HEK293 (cell line): ENCODE data around the gene BCAS3.
"Not testable (repeated sequence)": the region's sequence is repeated elsewhere in the genome, so short reads cannot be mapped to it uniquely, and the experiment has no call there.

Experiments used
- CTCF ChIA-PET: fragments of 350-600 bp; formaldehyde crosslinking; extraction: SDS; loops from one replicate; lab custom pipeline; 2021; ENCODE audit warnings: antibody characterized with exemption; lab: Yijun Ruan, JAX
- POLR2A ChIA-PET: fragments of 300-600 bp; formaldehyde crosslinking; extraction: SDS; loops from one replicate; lab custom pipeline; 2020; ENCODE audit warnings: antibody characterized with exemption, inconsistent platforms; lab: Yijun Ruan, JAX
- H3K27ac ChIP-seq: fragments of 200-500 bp; sonication (Bioruptor generic); 2 replicates; pipeline ENCODE4 v1.5.1; 2014; ENCODE audit warnings: low read depth, low read length, control low read depth, inconsistent platforms; ENCODE audit errors: extremely low read depth
- H3K36me3 ChIP-seq, 2 experiments: fragments of 200-500 bp in 1 of 2; sonication (Bioruptor generic) in 1 of 2; 1 replicate in 1 of 2; 2 replicates in 1 of 2; pipeline ENCODE4 v1.5.1; 2014 to 2017; ENCODE audit warnings: inconsistent platforms in 2 of 2, low read length in 2 of 2; ENCODE audit not compliant: control insufficient read depth in 2 of 2, insufficient read depth in 1 of 2
- H3K4me1 ChIP-seq: fragments of 200-500 bp; sonication (Bioruptor generic); 2 replicates; pipeline ENCODE4 v1.5.1; 2014; ENCODE audit warnings: mild to moderate bottlenecking, low read length, inconsistent platforms; ENCODE audit not compliant: control insufficient read depth, insufficient read depth
- H3K4me3 ChIP-seq: 2 replicates; pipeline ENCODE4 v1.5.1; 2011; ENCODE audit warnings: low read depth, mild to moderate bottlenecking, control low read depth, low read length, moderate library complexity
- H3K9me3 ChIP-seq: fragments of 200-500 bp; sonication (Bioruptor generic); 2 replicates; pipeline ENCODE4 v1.5.1; 2014; ENCODE audit warnings: low read depth, low read length, inconsistent platforms; ENCODE audit not compliant: control insufficient read depth, insufficient read depth
- CTCF ChIP-seq: fragments of 450-650 bp; formaldehyde crosslinking; IDR thresholded peaks from 2 replicates; pipeline ENCODE4 v1.5.1; 2016; ENCODE audit warnings: missing biosample characterization, missing genetic modification characterization
- HOXD13 ChIP-seq: sonication (generic); formaldehyde crosslinking; IDR thresholded peaks from 2 replicates; pipeline ENCODE4 v1.8.0; 2022; ENCODE audit warnings: missing genetic modification reagents, borderline replicate concordance
- KLF10 ChIP-seq: fragments of 450-650 bp; IDR thresholded peaks from 2 replicates; pipeline ENCODE4 v1.5.1; 2018; ENCODE audit warnings: missing biosample characterization, mild to moderate bottlenecking, missing genetic modification characterization
- PRDM10 ChIP-seq: fragments of 450-650 bp; formaldehyde crosslinking; IDR thresholded peaks from 2 replicates; pipeline ENCODE4 v1.5.1; 2016; ENCODE audit warnings: missing biosample characterization, missing genetic modification characterization
- ZNF133 ChIP-seq: fragments of 450-650 bp; formaldehyde crosslinking; IDR thresholded peaks from 2 replicates; pipeline ENCODE4 v1.5.1; 2016; ENCODE audit warnings: missing biosample characterization, missing genetic modification characterization
- ZNF146 ChIP-seq: fragments of 450-650 bp; formaldehyde crosslinking; IDR thresholded peaks from 2 replicates; pipeline ENCODE4 v1.5.1; 2016; ENCODE audit warnings: missing biosample characterization, missing genetic modification characterization
- ZNF221 ChIP-seq: fragments of 450-650 bp; formaldehyde crosslinking; IDR thresholded peaks from 2 replicates; pipeline ENCODE4 v1.5.1; 2017; ENCODE audit warnings: missing biosample characterization, missing genetic modification characterization, borderline replicate concordance
- ZNF248 ChIP-seq: fragments of 450-650 bp; formaldehyde crosslinking; IDR thresholded peaks from 2 replicates; pipeline ENCODE4 v1.5.1; 2017; ENCODE audit warnings: missing biosample characterization, missing genetic modification characterization
- ZNF280C ChIP-seq: fragments of 450-650 bp; formaldehyde crosslinking; IDR thresholded peaks from 2 replicates; pipeline ENCODE4 v1.5.1; 2016; ENCODE audit warnings: missing biosample characterization, missing genetic modification characterization
- ZNF292 ChIP-seq: fragments of 450-650 bp; formaldehyde crosslinking; IDR thresholded peaks from 2 replicates; pipeline ENCODE4 v1.5.1; 2016; ENCODE audit warnings: low read depth, missing biosample characterization, missing genetic modification characterization, borderline replicate concordance
- ZNF341 ChIP-seq: fragments of 450-650 bp; formaldehyde crosslinking; IDR thresholded peaks from 2 replicates; pipeline ENCODE4; 2016; ENCODE audit warnings: low read depth, missing biosample characterization, missing genetic modification characterization
- ZSCAN4 ChIP-seq: fragments of 450-650 bp; formaldehyde crosslinking; IDR thresholded peaks from 2 replicates; pipeline ENCODE4 v1.5.1; 2017; ENCODE audit warnings: missing biosample characterization, missing genetic modification characterization

BCAS3 gene

GRCh38 chr17:60759756-60760155 lies 82.1 kb downstream of the BCAS3 start:
- CTCF ChIA-PET = interaction anchor here (0.6 kb wide), 1 partner anchor 657 kb away, joined by 4 read pairs; no protein-coding TSS in a partner anchor
- peaks cover 3% of the 10 kb centered on the region; the same call in 1 of the 2 replicates for H3K9me3 ChIP-seq
- H3K27ac ChIP-seq = no peak overlapping the region
- POLR2A ChIA-PET = no interaction called here
- no peaks in the 10 kb centered on the region for H3K4me1 ChIP-seq
- no peak for TF ChIP-seq ZNF221 (tag by site-specific recombination)
- no peak for TF ChIP-seq ZSCAN4 (tag by site-specific recombination)
- no peak for TF ChIP-seq ZNF248 (tag by site-specific recombination)
- TF ChIP-seq ZNF133 (tag by site-specific recombination) = no peak
- no peak for TF ChIP-seq PRDM10 (tag by site-specific recombination)
- TF ChIP-seq KLF10 = no peak
- TF ChIP-seq HOXD13 (CRISPR knock-in tag) = no peak
- TF ChIP-seq ZNF280C (tag by site-specific recombination) = no peak
- TF ChIP-seq CTCF (tag by site-specific recombination) = no peak
- TF ChIP-seq ZNF292 (tag by site-specific recombination) = no peak
- TF ChIP-seq, all 188 proteins: peak for 0
- Histone ChIP-seq H3K36me3 (no peaks in the 10 kb centered on the region; a peak in 1 of 3 replicates), H3K4me3 (no peak overlapping the region)

DNA sequence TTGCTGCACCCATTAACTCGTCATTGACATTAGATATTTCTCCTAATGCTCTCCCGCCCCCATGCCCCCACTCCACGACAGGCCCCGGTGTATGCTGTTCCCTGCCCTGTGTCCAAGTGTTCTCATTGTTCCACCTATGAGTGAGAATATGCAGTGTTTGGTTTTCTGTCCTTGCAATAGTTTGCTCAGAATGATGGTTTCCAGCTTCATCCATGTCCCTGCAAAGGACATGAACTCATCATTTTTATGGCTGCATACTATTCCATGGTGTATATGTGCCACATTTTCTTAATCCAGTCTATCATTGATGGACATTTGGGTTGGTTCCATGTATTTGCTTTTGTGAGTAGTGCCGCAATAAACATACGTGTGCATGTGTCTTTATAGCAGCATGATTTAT lies 83.7 kb downstream of the BCAS3 start:
- TF ChIP-seq ZNF146 = peak; percentile 68
- POLR2A ChIA-PET, CTCF ChIA-PET: not testable (repeated sequence)

GRCh38 chr17:60766778-60767190 lies 89.1 kb downstream of the BCAS3 start:
- TF ChIP-seq ZNF341 = no peak
- H3K4me1 ChIP-seq = no peaks in the 10 kb centered on the region
- CTCF ChIA-PET = no interaction called here
- H3K4me3 ChIP-seq = no peak overlapping the region
- POLR2A ChIA-PET = no interaction called here
- H3K36me3 ChIP-seq = no peaks in the 10 kb centered on the region; a peak in 1 of 3 replicates
- H3K9me3 ChIP-seq = no peaks in the 10 kb centered on the region
- no peak overlapping the region for H3K27ac ChIP-seq

More for the DNA sequence above, 83.7 kb downstream of the BCAS3 start:
- not testable (repeated sequence) for H3K4me1 ChIP-seq, H3K9me3 ChIP-seq, H3K27ac ChIP-seq, H3K4me3 ChIP-seq, H3K36me3 ChIP-seq
